Activated CD4-positive, CD25-positive, alpha-beta regulatory T cell treated with anti-CD3 and anti-CD28 coated beads, Interleukin-2, amount 50 U/mL, for 24 hours (primary cell): Measurements from ENCODE around the gene TH.
A peak's percentile ranks its signal among the peaks of the same experiment; 100 is the strongest.

Source experiments
- ATAC-seq, 2 donors: fragments of 150-1000 bp; cut with Tn5 transposase; one replicate each; pipeline ENCODE4 v1.10.0; 2021; ENCODE audit warnings: mild to moderate bottlenecking in 1 of 2, moderate library complexity in 1 of 2

Gene TH

DNA sequence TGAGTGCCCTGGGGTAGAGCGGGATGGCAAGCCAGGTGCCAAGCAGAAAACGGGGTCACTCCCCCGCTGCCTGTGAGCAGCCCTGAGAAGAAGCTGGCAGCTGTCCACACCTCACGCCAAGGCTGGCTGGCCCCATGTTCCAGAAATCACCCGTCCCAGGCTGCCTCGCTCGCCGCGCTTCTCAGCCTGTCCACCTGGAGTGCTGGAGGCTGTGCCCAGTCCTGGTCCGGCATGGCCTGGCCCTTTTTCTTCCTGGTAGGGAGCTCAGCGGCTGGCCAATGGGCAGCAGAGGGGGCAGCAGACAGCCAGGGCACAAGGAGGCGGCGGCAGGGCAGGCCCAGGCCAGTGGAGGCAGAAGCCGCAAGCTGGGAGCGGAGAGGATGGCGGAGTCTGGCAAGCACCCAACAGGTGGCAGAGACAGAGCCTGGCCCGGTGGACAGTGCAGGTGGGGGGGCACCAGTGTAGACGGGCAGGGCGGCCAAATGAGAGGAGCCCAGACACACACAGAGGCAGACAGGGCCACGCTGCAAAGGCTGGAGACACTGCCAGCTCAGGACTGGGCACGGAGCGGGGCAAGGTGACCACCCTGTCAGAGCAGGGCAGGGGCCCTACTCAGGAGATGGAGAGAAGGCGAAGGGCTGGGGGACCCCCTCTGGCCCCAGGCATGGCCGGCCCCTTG lies 37.2 kb upstream of the TH start:
- no peak for ATAC-seq

DNA sequence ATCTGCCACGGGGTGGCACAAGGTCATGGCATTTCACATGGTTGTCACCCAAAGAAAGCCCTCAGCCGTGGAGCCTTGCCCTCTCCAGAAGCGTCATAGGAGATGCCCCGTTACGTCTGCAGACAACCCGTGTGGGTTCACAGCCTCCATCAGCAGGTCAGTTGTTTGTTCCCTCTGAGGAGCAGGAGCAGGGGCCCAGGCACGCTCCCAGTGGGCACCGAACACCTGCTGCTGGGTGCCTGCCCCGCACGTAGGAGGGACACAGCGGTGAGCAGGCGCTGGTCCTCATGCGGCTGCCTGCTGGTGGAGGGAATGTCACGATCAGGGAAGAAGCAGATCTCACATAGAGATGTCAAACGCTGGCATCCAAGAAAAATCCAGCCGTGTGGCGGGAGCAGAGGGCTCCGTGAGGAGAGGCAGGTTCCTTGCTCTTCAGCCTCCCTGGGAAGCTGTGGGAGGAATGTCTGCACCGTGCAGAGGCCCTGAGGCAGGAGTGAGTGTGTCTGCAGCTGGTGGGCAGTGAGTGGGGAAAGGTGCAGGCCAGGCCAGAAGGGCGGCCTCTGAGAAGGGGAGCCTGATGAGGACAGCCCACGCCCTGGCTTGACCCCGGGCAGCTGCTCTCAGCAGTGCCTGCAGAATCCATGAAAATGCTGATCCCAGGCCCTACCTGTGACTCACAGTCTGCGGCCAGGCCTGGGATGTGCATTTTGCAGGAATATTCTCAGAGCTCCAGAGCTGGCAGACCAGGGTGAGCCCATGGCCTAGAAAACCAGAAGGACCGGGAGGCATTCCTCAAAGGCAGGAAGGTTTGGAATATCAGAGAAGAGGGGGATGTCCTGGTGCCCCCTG lies 36.4 kb upstream of the TH start:
- no peak for ATAC-seq

DNA sequence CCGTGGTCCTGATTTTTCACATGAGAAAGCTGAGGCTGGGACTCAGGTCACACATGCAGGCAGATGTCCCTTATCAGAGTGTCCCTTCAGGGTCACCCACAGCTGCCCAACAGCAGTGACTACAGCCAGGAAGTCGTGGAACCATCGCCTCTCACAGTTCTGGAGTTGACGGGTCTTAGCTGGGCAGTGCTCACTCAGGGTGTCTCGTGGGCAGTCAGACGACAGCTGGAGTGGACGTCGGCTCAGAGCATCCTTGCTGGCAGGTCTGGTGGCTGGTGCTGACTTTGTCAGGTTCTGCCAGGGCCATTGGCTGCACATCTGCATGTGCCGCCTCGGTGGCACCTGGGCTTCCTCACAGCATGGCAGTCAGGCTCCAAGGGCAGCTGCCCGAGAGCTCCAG lies 35.6 kb upstream of the TH start:
- no peak for ATAC-seq

DNA sequence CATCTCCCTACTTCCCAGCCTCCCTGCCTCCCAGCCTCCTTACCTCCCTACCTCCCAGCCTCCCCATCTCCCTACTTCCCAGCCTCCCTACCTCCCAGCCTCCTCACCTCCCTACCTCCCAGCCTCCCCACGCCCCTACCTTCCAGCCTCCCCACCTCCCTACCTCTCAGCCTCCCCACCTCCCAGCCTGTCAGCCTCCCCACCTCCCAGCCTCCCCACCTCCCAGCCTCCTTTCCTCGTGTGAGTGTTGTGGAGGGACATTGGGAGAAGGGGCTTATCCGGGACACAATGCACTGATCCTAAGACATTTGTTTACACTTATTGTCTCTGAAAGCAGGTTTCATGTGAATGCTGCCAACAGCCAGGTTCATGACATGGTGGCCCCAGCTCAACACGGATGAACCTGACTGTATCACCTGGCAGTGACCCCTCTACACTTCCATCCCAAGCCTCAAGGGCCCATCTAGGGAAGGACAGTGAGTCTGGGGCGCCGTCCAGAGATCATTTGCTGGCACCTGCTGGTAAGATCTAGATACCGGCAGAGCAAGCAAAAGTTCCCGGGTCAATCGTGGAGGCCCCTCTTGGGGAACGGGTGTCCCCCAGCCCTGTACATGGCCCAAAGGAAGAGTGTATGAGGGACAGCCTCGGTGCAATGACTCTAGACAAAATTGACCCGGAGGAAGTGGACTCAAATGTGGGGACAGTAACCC lies 34.5 kb upstream of the TH start:
- no peak for ATAC-seq

DNA sequence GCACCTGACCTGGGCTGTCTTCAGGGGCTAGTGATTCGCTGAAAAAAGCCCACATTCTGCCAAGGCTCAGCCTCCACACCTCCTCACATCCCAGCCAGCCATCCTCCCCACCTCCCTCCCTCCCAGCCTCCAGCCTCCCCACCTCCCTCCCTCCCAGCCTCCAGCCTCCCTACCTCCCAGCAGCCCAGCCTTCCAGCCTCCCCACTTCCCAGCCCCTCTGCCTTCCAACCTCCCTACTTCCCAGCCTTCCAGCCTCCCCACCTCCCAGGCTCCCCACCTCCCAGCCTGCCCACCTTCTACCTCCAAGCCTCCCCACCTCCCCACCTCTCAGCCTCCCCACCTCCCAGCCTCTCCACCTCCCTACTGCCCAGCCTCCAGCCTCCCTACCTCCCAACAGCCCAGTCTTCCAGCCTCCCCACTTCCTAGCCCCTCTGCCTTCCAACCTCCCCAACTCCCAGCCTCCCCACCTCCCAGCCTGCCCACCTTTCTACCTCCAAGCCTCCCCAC lies 33.7 kb upstream of the TH start:
- ATAC-seq = no peak

DNA sequence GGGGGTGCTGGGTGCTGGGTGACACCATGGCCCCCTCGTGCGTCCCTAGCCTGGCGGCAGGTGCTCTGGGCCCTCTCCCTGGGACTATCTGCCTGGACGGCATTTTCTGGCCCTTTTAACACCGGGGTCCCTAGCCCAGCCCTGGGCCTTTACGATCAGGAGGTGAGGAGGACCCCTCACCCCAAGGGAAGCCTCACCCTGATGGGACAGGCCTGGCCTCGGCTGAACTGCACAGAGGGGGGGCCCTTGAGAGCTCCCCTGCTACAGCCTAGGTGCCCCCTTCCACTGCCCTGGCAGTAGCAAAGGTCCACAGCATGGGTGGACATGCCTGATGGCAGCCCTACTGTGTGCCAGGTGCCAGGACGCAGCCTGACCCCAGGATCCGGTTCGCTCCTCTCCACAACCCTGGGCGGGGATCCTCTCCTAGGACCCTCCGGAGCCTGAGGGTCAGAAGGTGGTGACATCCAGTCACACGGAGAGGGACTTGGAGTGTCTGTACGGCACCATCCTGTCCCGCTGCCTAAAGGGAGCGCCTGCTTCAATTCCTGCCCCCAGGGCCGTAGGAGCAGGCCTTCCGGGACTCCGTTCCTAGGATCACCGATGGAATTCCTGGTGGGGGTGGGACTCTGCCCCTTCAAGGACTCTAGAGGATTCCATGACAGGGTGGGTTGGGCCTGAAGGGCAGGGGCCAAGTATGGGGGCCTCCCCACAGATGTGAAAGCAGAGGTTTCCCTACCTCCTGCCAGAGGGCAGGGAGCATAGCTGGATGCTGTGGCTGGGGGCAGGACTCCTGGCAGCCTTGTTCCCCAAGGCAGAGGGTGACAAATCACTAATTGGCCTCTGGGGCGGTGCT lies 33.0 kb upstream of the TH start:
- no peak for ATAC-seq

DNA sequence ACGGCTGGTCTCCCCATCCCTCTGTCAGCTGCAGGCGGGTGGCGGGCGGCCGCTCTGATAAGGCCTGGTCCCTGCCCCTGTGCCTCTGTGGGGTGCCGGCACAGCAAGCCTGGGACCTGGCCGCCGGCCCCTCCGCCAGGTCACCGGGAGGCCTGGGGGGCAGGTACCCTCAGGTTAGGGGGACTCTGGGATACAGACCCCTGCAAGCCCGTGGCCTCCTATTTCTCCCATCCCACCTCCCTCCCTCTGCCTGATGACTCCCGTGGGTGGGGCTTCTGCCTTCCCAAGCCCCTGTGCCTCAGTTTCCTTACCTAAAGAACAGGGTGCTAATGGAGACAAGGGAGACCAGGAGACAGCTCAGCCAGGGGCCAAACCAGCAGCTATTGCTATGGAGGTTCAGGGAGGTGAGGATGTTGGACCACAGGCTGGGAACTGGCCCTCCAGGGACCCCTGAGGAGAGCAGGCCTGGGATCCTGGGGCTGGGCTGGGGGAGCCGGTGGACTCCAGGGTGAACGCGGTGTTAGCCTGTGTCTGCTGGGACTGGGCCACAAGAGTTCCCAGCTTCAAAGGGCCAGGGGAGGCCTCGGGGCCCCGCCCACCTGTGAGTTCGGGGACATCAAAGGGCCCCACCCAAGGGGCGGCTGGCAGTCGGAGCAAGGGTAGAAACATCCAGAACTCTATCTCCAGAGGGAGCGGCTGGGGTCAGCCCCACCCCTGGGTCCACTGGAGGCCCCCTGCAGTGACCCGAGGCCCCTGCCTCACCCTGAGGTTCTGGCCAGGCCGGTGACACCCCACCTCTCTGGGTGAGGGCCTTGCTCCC lies 32.0 kb upstream of the TH start:
- no peak for ATAC-seq

DNA sequence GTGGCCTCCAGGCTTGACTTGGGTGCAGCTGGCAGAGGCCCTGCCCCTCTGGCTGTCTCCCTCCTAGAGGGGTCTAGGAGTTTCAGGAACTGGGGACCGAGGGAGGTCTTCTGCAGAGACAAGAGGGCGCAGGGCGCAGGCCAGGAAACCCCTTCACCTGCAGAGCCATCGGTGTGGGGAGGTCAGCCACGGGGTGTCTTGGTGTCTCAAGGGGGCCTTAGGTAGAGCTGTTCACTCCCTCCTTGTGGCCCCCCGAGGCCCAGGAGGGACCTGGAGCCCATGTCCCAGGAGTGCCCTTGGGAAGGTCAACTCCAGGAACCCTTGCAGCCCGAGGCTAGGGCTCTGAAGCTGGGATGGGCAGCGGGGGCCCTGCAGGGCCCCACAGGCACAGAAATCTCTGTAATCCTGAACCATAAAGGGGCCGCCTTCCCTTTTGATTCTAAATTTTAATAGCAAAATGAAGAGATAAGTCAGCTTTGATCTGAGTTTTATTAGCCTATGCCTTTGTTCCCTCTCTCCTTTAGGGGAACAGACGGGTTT lies 31.4 kb upstream of the TH start:
- no peak for ATAC-seq

DNA sequence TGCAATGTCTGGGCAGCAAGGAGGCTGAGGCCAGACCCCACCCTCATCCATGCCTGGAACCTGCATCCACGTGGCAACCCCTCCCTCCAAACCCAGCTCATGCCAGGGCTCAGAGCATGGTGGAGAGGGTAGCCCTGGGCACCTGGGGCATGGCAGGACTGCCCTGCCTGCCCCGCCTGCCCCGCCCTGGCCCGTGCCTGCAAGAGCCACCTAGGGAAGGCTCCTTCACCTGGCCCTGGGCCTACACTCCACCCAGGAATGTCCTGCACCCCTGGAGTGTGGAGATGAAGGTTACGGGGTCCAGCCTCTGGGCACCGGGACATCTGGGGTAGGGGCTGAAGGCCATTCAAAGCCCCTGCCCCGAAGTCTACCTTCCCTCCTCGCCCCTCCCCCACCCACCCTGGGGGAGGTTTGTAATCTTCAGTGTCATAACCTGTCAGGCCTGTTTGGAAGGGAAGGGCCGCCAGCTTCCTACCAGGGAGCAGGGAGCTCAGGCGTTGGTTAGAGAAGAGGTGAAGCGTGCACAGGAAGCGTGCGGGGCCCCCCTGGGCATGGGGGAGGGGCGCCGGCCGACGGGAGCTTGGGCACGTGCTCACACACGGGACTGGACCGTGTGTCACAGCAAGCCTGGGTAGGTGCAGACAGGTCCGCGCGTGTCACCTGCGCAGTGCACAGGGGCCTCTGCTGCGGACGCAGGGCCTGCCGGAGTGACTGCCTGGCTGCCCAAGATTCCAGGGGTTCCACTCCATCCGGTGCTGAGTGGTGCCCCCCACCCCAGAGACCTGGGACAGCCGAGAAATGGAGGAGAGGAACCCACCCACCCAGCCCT lies 30.7 kb upstream of the TH start:
- ATAC-seq = no peak

DNA sequence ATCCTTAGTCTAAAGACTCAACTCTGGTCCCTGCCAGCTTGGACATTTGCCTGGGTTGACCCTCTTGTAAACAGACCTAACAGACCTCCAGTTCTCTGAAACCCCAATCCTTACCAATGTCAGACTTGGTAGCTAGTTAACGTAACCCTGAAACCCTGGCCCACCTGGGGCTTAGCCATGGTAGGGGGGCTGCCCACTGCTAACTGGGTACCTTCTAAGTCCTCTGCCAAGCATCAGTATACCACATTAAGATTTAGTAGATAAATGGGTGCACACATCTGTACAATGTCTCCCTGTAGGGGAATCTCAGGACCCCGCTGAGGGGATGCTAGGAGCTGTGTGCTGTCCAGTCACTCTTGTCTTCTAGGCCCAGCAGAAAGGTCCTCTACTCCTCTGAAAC lies 29.9 kb upstream of the TH start:
- no peak for ATAC-seq

DNA sequence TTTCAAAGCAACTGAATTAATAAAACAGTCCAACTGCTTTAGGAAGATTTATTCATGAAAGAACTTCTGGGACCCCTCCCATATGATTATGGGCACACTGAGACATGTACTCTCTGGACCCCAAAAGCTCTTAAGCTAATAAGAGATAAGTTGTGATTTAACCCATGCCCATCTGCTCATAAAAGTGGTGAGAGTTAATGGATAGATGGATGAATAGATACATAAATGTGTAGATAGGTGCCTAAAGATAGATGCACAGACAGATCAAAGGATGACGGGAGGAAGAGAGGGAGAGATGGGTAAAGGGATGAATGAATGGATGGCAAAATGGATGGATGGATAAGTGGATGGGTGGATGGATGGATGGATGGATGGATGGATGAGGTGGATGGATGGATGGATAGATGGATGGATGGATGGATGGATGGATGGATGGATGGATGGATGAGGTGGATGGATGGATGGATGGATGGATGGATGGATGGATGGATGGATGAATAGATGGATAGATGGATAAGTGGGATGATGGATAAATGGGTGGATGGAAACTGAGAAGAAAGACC lies 29.4 kb upstream of the TH start:
- no peak for ATAC-seq

DNA sequence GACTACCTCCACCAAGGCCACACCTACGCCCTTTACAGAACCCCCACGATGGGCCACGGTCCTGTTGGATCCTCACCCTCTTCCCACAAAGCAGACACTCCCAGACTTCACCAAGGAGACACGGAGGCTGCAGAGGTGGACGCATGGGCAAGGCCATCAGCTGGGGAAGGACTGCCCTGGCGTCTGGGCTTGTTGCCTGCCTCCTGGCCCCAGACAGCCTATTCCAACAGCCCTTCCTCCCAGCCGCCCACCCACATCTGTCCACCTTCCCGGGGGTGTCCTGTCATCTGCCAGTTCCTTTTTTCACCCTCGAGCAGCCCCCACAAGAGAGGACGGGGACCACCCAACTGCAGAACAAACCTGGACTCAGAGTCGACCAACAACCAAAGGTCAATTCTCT lies 28.9 kb upstream of the TH start:
- ATAC-seq = no peak

DNA sequence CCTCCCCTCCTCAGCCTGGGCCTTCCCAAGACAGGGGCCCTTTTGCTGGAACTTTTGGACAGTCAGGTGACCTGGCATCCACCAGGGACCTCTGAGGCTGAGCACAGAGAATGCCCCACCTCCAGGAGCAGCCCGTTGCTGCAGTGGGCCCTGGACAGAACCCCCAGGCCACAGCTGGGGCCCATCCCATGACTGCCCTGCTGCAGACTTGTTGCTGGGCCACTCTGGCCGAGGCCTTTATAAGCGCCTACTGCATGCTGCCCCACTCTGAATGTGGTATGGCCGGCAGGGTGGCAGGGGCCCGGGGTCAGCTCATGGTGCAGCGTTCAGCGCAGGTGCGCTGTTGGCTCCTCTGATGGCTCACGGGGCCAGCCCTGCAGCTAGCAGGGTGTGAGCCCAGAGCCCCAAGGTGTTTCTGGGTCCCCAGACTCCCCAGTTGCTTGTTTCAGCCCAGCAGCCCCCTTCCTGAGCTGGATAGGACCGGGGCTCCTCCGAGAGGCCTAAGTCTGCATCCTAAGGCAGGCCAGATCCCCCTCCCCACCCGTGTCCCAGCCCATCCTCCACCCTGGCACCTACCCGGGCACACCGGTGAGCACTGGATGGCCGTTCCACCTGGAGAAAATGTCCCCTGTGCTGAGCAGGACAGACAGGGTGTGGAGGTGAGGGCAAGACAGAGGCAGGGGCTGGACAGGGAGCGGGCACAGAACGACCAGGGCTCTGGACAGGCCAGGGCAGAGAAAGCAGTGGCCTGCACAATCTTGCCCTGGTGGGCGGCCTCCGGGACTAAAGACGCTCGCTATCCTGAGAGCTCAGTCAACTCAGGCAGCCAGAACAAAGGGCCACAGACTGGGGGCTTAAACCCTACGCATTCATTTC lies 28.1 kb upstream of the TH start:
- no peak for ATAC-seq

DNA sequence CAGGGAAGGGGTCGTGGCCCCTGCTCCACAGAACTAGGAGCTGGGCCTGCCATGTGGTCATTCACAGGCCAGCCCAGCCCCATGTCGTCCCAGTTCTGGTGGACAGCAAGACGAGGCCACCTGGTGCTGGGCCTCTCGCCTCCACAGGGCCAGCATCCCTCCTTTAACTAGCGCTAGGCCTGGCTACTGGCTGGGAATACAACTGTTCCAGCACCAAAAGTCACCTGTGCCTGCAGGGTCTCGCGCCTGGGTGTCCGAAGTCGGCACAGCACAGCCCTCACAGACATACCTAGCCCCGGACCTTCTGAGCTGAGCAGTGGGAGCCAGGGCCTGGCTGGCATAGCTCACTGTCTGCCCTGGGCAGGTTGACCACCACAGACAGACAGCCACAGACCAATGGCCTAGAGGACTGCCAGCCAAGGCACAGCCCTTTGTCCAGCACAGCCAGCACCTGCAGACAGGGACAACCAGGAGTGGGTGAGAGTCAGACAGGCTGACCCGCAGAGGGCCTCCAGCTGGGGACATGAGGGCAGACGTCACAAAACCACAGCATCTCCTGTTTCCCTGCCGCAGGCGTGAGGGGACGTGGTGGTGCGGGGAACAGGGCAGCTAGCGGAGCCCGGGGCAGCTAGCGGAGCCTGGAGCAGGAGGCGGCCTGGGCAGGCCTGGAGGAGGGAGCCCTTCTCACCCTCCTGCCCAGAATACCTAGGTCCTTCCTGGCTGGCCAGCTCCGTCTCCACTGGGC lies 27.2 kb upstream of the TH start:
- no peak for ATAC-seq

DNA sequence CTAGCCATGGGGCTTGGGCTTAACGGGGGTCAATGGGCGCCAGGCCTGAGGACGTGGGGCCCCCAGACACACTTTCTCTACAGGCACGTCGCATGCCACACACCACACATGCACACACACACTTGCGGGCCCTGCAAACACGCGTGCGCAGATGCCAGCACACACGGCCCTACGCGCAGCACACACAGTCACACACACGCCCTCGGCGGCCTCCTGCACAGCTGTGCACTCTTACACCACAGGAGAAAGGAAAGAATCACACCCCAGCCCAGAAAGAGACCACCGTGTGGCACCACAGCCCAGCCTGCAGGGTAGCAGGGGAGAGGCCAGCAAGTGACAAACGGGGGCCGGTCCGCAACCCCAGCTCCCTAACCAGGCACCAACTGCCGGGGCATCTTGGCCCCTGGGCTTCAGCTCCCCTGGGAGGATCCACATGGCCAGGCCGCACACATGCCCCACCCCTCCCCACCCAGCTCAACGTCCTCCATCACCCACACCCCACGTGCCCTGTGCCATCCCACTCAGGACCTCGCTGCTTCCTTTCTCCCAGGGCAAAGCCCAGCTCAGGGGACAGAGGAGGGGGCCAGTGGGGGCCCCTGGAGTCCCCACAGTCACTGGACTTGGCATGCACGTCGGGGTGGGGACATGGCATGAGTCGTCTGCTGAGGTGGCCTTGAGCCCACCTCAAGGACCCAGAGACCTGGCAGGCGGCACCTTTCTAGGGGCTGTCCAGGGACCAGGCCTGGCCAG lies 26.3 kb upstream of the TH start:
- no peak for ATAC-seq

DNA sequence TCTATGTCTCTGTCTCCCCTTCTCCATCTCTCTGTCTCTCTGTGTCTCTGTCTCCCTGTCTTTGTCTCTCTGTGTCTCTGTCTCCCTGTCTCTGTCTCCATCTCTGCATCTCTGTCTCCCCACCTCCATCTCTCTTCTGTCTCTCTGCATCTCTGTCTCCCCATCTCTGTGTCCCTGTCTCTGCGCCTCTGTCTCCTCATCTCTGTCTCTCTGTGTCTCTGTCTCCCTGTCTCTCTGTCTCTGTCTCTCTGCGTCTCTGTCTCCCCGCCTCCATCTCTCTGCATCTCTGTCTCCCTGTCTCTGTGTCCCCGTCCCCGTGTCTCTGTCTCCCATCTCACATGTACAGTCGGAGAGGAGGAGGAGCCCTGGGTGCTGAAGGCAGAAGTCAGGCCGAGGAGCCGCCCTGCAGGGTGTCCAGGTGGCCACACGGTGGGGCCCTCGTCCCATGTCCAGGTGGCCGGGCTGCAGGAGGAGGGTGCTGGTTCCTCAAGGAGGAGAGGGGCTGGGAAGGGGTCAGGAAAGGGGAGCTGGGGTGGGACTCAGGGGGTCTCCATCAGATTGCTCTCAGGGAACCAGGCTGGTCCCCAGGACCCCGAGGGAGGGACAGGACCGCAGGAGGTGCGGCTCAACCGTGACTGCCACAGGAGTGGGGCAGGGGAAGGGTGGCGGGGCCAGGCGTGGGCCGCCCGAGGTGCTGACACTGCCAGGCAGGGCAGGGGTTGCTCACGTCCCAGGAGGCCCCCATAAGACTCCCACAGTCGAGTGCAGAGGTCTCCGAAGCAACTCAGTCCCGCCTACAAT lies 25.6 kb upstream of the TH start:
- peak; percentile 77 to 82 for ATAC-seq

DNA sequence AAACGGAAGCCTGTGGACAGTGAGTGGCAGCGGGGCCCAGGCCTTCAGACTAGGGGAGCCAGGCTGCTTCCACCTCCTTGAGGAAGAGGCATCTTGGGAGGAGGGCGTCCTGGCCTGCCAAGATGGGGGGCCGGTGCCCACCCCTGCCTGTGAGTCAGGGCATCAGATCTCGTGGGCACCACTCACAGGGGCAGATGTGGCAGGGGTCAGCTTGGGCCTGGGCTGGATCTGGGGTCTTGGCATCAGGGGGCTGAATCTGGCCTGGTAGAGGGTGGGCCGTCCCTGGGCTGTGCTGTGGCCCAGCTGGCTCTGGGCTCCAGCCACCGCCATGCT lies 24.1 kb upstream of the TH start:
- ATAC-seq = no peak
